ENCODE results near the gene MED13L. TPM values are rescaled to one million over a fixed set of nuclear protein-coding genes. Genes with fewer than 3 reads are reported as not detected.
"Not testable (repeated sequence)": the region's sequence is repeated elsewhere in the genome, so short reads cannot be mapped to it uniquely, and the experiment has no call there.

MED13L gene
- total RNA-seq, 2 donors from 2014 or later = 121 to 142 TPM

GRCh38 chr12:116142936-116143898 is 134.3 kb downstream of the MED13L start:
- H3K9me3 Mint-ChIP-seq = no peaks in the 10 kb centered on the region
- peak; percentile 73 to 74 for ATAC-seq
- no peaks in the 10 kb centered on the region for H3K27me3 Mint-ChIP-seq
- no peaks in the 10 kb centered on the region for H3K36me3 Mint-ChIP-seq
- no peak for DNase-seq (ENCODE audit: low spot score)
- H3K4me3 Mint-ChIP-seq = peak overlapping the region; percentile 59
- H3K27ac Mint-ChIP-seq = peak overlapping the region; percentile 71 to 85
- peaks cover 49 to 56% of the 10 kb centered on the region in 2 donors for H3K4me1 Mint-ChIP-seq (ENCODE audit: low read depth in 2 of 2)

GRCh38 chr12:116141833-116142162 is 135.7 kb downstream of the MED13L start:
- ATAC-seq = no peak

GRCh38 chr12:116141110-116141832 is 136.2 kb downstream of the MED13L start:
- DNase-seq (ENCODE audit: low spot score) (no peak), ATAC-seq (no peak)
- H3K4me1 Mint-ChIP-seq (ENCODE audit: low read depth in 2 of 2) = peaks cover 59 to 69% of the 10 kb centered on the region in 2 donors
- peak overlapping the region; percentile 45 for H3K4me3 Mint-ChIP-seq
- H3K9me3 Mint-ChIP-seq = no peaks in the 10 kb centered on the region
- peak overlapping the region; percentile 72 to 91 for H3K27ac Mint-ChIP-seq
- no peaks in the 10 kb centered on the region for H3K27me3 Mint-ChIP-seq
- no peaks in the 10 kb centered on the region for H3K36me3 Mint-ChIP-seq

More at GRCh38 chr12:116141833-116142162, 135.7 kb downstream of the MED13L start:
- DNase-seq (ENCODE audit: low spot score) = no peak
- Mint-ChIP-seq H3K9me3 (no peaks in the 10 kb centered on the region), H3K27ac (peak overlapping the region; percentile 53 to 85), H3K36me3 (no peaks in the 10 kb centered on the region), H3K27me3 (no peaks in the 10 kb centered on the region), H3K4me1 (ENCODE audit: low read depth in 2 of 2) (peaks cover 57 to 64% of the 10 kb centered on the region in 2 donors), H3K4me3 (peak overlapping the region; percentile 45)

- Mint-ChIP-seq H3K4me1 (ENCODE audit: low read depth in 2 of 2) (peaks cover 63 to 76% of the 10 kb centered on the region in 2 donors), H3K27me3 (no peaks in the 10 kb centered on the region), H3K9me3 (no peaks in the 10 kb centered on the region), H3K27ac (peak overlapping the region; percentile 72 to 91), H3K36me3 (no peaks in the 10 kb centered on the region), H3K4me3 (peak overlapping the region; percentile 55)
- DNase-seq (ENCODE audit: low spot score) (no peak), ATAC-seq (no peak)
These were observed 137.0 kb downstream of the MED13L start for GRCh38 chr12:116140529-116140928.

- H3K27ac Mint-ChIP-seq = peak overlapping the region; percentile 79 to 95
- H3K27me3 Mint-ChIP-seq = no peaks in the 10 kb centered on the region
- H3K4me3 Mint-ChIP-seq = peak overlapping the region; percentile 61
- H3K9me3 Mint-ChIP-seq = no peaks in the 10 kb centered on the region
- no peaks in the 10 kb centered on the region for H3K36me3 Mint-ChIP-seq
- ATAC-seq (no peak), DNase-seq (ENCODE audit: low spot score) (no peak)
- peaks cover 64 to 77% of the 10 kb centered on the region in 2 donors for H3K4me1 Mint-ChIP-seq (ENCODE audit: low read depth in 2 of 2)
These were observed 138.7 kb downstream of the MED13L start for GRCh38 chr12:116138781-116139180.

GRCh38 chr12:116138364-116138763 is 139.1 kb downstream of the MED13L start:
- peak; percentile 2 to 63 for ATAC-seq
- no peaks in the 10 kb centered on the region for H3K36me3 Mint-ChIP-seq
- peak overlapping the region; percentile 61 for H3K4me3 Mint-ChIP-seq
- no peaks in the 10 kb centered on the region for H3K9me3 Mint-ChIP-seq
- peaks cover 64 to 77% of the 10 kb centered on the region in 2 donors for H3K4me1 Mint-ChIP-seq (ENCODE audit: low read depth in 2 of 2)
- H3K27me3 Mint-ChIP-seq = no peaks in the 10 kb centered on the region
- DNase-seq (ENCODE audit: low spot score) = no peak
- peak overlapping the region; percentile 79 to 95 for H3K27ac Mint-ChIP-seq

- DNase-seq (ENCODE audit: low spot score) (no peak), ATAC-seq (no peak)
- Mint-ChIP-seq H3K4me3 (peak overlapping the region; percentile 70), H3K36me3 (no peaks in the 10 kb centered on the region), H3K4me1 (ENCODE audit: low read depth in 2 of 2) (peaks cover 68 to 80% of the 10 kb centered on the region in 2 donors), H3K27ac (peak overlapping the region; percentile 94 to 95), H3K9me3 (no peaks in the 10 kb centered on the region), H3K27me3 (no peaks in the 10 kb centered on the region)
These were observed 140.2 kb downstream of the MED13L start for GRCh38 chr12:116137318-116137717.

- DNase-seq (ENCODE audit: low spot score) (no peak), ATAC-seq (peak; percentile 58 to 82)
- H3K36me3 Mint-ChIP-seq = no peaks in the 10 kb centered on the region
- no peaks in the 10 kb centered on the region for H3K27me3 Mint-ChIP-seq
- no peaks in the 10 kb centered on the region for H3K9me3 Mint-ChIP-seq
- peaks cover 63 to 74% of the 10 kb centered on the region in 2 donors for H3K4me1 Mint-ChIP-seq (ENCODE audit: low read depth in 2 of 2)
- peak overlapping the region; percentile 85 for H3K4me3 Mint-ChIP-seq
- H3K27ac Mint-ChIP-seq = peak overlapping the region; percentile 94 to 95
These were observed 141.2 kb downstream of the MED13L start for GRCh38 chr12:116136340-116136739.

- peak; percentile 31 to 37 for ATAC-seq
These were observed 142.1 kb downstream of the MED13L start for GRCh38 chr12:116135209-116135930.

GRCh38 chr12:116133636-116134214 is 143.8 kb downstream of the MED13L start:
- H3K36me3 Mint-ChIP-seq = no peaks in the 10 kb centered on the region
- H3K4me3 Mint-ChIP-seq = peak overlapping the region; percentile 23
- peak overlapping the region; percentile 94 to 95 for H3K27ac Mint-ChIP-seq
- no peaks in the 10 kb centered on the region for H3K9me3 Mint-ChIP-seq
- ATAC-seq = no peak
- no peak for DNase-seq (ENCODE audit: low spot score)
- H3K27me3 Mint-ChIP-seq = no peaks in the 10 kb centered on the region
- H3K4me1 Mint-ChIP-seq (ENCODE audit: low read depth in 2 of 2) = peaks cover 63 to 70% of the 10 kb centered on the region in 2 donors

More at GRCh38 chr12:116135209-116135930, 142.1 kb downstream of the MED13L start:
- no peaks in the 10 kb centered on the region for H3K27me3 Mint-ChIP-seq
- no peaks in the 10 kb centered on the region for H3K36me3 Mint-ChIP-seq
- peak overlapping the region; percentile 94 to 95 for H3K27ac Mint-ChIP-seq
- peaks cover 69 to 77% of the 10 kb centered on the region in 2 donors for H3K4me1 Mint-ChIP-seq (ENCODE audit: low read depth in 2 of 2)
- H3K4me3 Mint-ChIP-seq = peak overlapping the region; percentile 85
- DNase-seq (ENCODE audit: low spot score) = no peak
- no peaks in the 10 kb centered on the region for H3K9me3 Mint-ChIP-seq

GRCh38 chr12:116133149-116133548 is 144.3 kb downstream of the MED13L start:
- peak overlapping the region; percentile 94 to 95 for H3K27ac Mint-ChIP-seq
- H3K9me3 Mint-ChIP-seq = no peaks in the 10 kb centered on the region
- peaks cover 57 to 65% of the 10 kb centered on the region in 2 donors for H3K4me1 Mint-ChIP-seq (ENCODE audit: low read depth in 2 of 2)
- DNase-seq (ENCODE audit: low spot score) (no peak), ATAC-seq (peak; percentile 55 to 69)
- H3K36me3 Mint-ChIP-seq = no peaks in the 10 kb centered on the region
- no peaks in the 10 kb centered on the region for H3K27me3 Mint-ChIP-seq
- H3K4me3 Mint-ChIP-seq = peak overlapping the region; percentile 23

GRCh38 chr12:116131987-116132386 is 145.5 kb downstream of the MED13L start:
- peaks cover 56 to 65% of the 10 kb centered on the region in 2 donors for H3K4me1 Mint-ChIP-seq (ENCODE audit: low read depth in 2 of 2)

GRCh38 chr12:116131176-116131575 is 146.3 kb downstream of the MED13L start:
- DNase-seq (ENCODE audit: low spot score) (no peak), ATAC-seq (no peak)
- H3K4me3 Mint-ChIP-seq = peak overlapping the region; percentile 33
- no peaks in the 10 kb centered on the region for H3K27me3 Mint-ChIP-seq
- peak overlapping the region in 1 of 2 donors; percentile 55 for H3K27ac Mint-ChIP-seq
- no peaks in the 10 kb centered on the region for H3K36me3 Mint-ChIP-seq
- no peaks in the 10 kb centered on the region for H3K9me3 Mint-ChIP-seq
- H3K4me1 Mint-ChIP-seq (ENCODE audit: low read depth in 2 of 2) = peaks cover 57 to 61% of the 10 kb centered on the region in 2 donors

More at GRCh38 chr12:116131987-116132386, 145.5 kb downstream of the MED13L start:
- not testable (repeated sequence) for ATAC-seq; H3K4me3 Mint-ChIP-seq; H3K36me3 Mint-ChIP-seq; DNase-seq (ENCODE audit: low spot score); H3K27me3 Mint-ChIP-seq; H3K9me3 Mint-ChIP-seq
- peak overlapping the region in 1 of 2 donors; percentile 55 for H3K27ac Mint-ChIP-seq

Measured in natural killer cell treated with Interleukin-12 subunit alpha and Interleukin-12 subunit beta and Interleukin-15 and Interleukin-18, amount 100 ng/mL, for 72 hours (primary cell).